ENCODE results near the gene PCDHA4.
"Not testable (repeated sequence)": the region's sequence is repeated elsewhere in the genome, so short reads cannot be mapped to it uniquely, and the experiment has no call there.

The PCDHA4 gene

DNA sequence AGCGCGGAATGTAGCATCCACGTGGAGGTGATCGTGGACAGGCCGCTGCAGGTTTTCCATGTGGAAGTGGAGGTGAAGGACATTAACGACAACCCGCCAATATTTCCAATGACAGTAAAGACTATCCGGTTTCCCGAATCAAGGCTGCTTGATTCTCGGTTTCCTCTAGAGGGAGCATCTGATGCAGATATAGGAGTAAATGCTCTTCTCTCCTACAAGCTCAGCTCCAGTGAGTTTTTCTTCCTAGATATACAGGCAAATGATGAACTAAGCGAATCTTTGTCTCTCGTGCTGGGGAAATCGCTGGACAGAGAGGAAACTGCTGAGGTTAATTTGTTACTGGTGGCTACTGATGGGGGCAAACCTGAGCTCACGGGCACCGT, 11.6 kb upstream of the PCDHA4 start:
- TF ChIP-seq GLIS3 (CRISPR knock-in tag; IDR thresholded peaks at IDR 0.05) (no peak), ZFP3 (CRISPR knock-in tag; IDR thresholded peaks at IDR 0.05) (no peak), TCF4 (CRISPR knock-in tag; IDR thresholded peaks at IDR 0.05; ENCODE audit: borderline replicate concordance) (no peak), ZNF8 (CRISPR knock-in tag; IDR thresholded peaks at IDR 0.05) (no peak), BACH2 (CRISPR knock-in tag; IDR thresholded peaks at IDR 0.05; ENCODE audit: borderline replicate concordance) (no peak), TSHZ2 (CRISPR knock-in tag; IDR thresholded peaks at IDR 0.05) (no peak), ARNTL (CRISPR knock-in tag; IDR thresholded peaks at IDR 0.05; ENCODE audit: borderline replicate concordance, low read depth) (no peak), ISL1 (CRISPR knock-in tag; IDR thresholded peaks at IDR 0.05) (no peak)
- TF ChIP-seq, protein P1, sequence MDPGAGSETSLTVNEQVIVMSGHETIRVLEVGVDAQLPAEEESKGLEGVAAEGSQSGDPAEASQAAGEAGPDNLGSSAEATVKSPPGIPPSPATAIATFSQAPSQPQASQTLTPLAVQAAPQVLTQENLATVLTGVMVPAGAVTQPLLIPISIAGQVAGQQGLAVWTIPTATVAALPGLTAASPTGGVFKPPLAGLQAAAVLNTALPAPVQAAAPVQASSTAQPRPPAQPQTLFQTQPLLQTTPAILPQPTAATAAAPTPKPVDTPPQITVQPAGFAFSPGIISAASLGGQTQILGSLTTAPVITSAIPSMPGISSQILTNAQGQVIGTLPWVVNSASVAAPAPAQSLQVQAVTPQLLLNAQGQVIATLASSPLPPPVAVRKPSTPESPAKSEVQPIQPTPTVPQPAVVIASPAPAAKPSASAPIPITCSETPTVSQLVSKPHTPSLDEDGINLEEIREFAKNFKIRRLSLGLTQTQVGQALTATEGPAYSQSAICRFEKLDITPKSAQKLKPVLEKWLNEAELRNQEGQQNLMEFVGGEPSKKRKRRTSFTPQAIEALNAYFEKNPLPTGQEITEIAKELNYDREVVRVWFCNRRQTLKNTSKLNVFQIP (CRISPR knock-in tag; IDR thresholded peaks at IDR 0.05; ENCODE audit: borderline replicate concordance, low read depth) = no peak
- ATAC-seq = no peak

DNA sequence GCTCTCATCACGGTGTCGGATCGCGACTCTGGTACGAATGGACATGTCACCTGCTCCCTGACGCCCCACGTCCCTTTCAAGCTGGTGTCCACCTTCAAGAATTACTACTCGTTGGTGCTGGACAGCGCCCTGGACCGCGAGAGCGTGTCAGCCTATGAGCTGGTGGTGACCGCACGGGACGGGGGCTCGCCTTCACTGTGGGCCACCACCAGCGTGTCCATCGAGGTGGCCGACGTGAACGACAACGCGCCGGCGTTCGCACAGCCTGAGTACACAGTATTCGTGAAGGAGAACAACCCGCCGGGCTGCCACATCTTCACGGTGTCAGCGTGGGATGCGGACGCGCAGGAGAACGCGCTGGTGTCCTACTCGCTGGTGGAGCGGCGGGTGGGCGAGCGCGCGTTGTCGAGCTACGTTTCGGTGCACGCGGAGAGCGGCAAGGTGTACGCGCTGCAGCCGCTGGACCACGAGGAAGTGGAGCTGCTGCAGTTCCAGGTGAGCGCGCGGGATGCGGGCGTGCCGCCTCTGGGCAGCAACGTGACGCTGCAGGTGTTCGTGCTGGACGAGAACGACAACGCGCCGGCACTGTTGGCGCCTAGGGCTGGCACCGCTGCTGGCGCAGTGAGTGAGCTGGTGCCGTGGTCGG, 10.7 kb upstream of the PCDHA4 start:
- not testable (repeated sequence) for ATAC-seq

DNA sequence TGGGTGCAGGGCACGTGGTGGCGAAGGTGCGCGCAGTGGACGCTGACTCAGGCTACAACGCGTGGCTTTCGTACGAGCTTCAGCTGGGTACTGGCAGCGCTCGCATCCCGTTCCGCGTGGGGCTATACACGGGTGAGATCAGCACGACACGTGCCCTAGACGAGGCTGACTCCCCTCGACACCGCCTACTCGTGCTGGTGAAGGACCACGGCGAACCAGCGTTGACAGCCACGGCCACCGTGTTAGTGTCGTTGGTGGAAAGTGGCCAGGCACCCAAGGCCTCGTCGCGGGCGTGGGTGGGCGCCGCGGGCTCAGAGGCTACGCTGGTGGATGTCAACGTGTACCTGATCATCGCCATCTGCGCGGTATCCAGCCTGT, 10.2 kb upstream of the PCDHA4 start:
- no peak for TF ChIP-seq ZNF565 (CRISPR knock-in tag; conservative IDR thresholded peaks at IDR 0.05; ENCODE audit: low read depth)
- no peak for ATAC-seq

GRCh38 chr5:140800816-140801493, 5.9 kb upstream of the PCDHA4 start, which contains the start of gene PCDHA3:
Gene PCDHA3 (plus strand): TSS chr5:140801057.
- no peak for ATAC-seq
- no peak for TF ChIP-seq ZFP3 (CRISPR knock-in tag; IDR thresholded peaks at IDR 0.05)
- TF ChIP-seq ZC3H10 (CRISPR knock-in tag; IDR thresholded peaks at IDR 0.05) = no peak
- no peak for TF ChIP-seq ZNF565 (CRISPR knock-in tag; conservative IDR thresholded peaks at IDR 0.05; ENCODE audit: low read depth)
- TF ChIP-seq PATZ1 (CRISPR knock-in tag; IDR thresholded peaks at IDR 0.05; ENCODE audit: borderline replicate concordance) = no peak
- TF ChIP-seq ISL1 (CRISPR knock-in tag; IDR thresholded peaks at IDR 0.05) = no peak
- TF ChIP-seq PPARA (CRISPR knock-in tag; IDR thresholded peaks at IDR 0.05; ENCODE audit: borderline replicate concordance) = no peak
- TF ChIP-seq ESRRG (CRISPR knock-in tag; IDR thresholded peaks at IDR 0.05) = no peak
- no peak for TF ChIP-seq BACH2 (CRISPR knock-in tag; IDR thresholded peaks at IDR 0.05; ENCODE audit: borderline replicate concordance)
- TF ChIP-seq GLIS3 (CRISPR knock-in tag; IDR thresholded peaks at IDR 0.05) = no peak
- no peak for TF ChIP-seq SNAI2 (CRISPR knock-in tag; IDR thresholded peaks at IDR 0.05)
- no peak for TF ChIP-seq RARB (CRISPR knock-in tag; IDR thresholded peaks at IDR 0.05)
- no peak for TF ChIP-seq CSDC2 (CRISPR knock-in tag; IDR thresholded peaks at IDR 0.05)
- TF ChIP-seq, protein P1 (CRISPR knock-in tag; IDR thresholded peaks at IDR 0.05; ENCODE audit: borderline replicate concordance, low read depth) = no peak
- no peak for TF ChIP-seq TCF4 (CRISPR knock-in tag; IDR thresholded peaks at IDR 0.05; ENCODE audit: borderline replicate concordance)

DNA sequence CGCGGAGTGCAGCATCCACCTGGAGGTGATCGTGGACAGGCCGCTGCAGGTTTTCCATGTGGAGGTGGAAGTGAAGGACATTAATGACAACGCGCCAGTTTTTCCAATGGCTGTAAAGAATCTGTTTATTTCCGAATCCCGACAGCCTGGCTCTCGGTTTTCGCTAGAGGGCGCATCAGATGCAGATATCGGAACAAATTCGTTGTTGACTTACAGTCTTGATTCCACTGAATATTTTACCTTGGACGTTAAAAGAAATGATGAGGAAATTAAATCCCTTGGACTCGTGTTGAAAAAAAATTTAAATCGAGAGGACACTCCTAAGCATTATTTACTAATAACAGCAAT, 5.4 kb upstream of the PCDHA4 start:
- TF ChIP-seq ZNF70 (CRISPR knock-in tag; IDR thresholded peaks at IDR 0.05) (no peak), ZC3H10 (CRISPR knock-in tag; IDR thresholded peaks at IDR 0.05) (no peak), BACH2 (CRISPR knock-in tag; IDR thresholded peaks at IDR 0.05; ENCODE audit: borderline replicate concordance) (no peak), RARB (CRISPR knock-in tag; IDR thresholded peaks at IDR 0.05) (no peak)
- ATAC-seq = no peak

DNA sequence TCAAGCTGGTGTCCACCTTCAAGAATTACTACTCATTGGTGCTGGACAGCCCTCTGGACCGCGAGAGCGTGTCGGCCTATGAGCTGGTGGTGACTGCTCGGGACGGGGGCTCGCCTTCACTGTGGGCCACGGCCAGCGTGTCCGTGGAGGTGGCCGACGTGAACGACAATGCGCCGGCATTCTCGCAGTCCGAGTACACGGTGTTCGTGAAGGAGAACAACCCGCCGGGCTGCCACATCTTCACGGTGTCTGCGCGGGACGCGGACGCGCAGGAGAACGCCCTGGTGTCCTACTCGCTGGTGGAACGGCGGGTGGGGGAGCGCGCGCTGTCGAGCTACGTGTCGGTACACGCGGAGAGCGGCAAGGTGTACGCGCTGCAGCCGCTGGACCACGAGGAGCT, 4.5 kb upstream of the PCDHA4 start:
- not testable (repeated sequence) for ATAC-seq
